AG10803 (cell line): Measurements from ENCODE around the gene MXI1.
"Not testable (repeated sequence)": the region's sequence is repeated elsewhere in the genome, so short reads cannot be mapped to it uniquely, and the experiment has no call there.

Experiments
- DNase-seq: peaks from one replicate; pipeline ENCODE4 v3.0.0; 2010; ENCODE audit warnings: low read depth
- H3K4me3 ChIP-seq: 2 replicates; pipeline ENCODE4 v1.5.1; 2011; ENCODE audit warnings: mild to moderate bottlenecking, low read length, control low read depth
- TF ChIP-seq, protein P1 (sequence below): conservative IDR thresholded peaks from 2 replicates; pipeline ENCODE4 v1.5.1; 2011; ENCODE audit warnings: mild to moderate bottlenecking, low read length, control low read depth, inconsistent platforms

The MXI1 gene

DNA sequence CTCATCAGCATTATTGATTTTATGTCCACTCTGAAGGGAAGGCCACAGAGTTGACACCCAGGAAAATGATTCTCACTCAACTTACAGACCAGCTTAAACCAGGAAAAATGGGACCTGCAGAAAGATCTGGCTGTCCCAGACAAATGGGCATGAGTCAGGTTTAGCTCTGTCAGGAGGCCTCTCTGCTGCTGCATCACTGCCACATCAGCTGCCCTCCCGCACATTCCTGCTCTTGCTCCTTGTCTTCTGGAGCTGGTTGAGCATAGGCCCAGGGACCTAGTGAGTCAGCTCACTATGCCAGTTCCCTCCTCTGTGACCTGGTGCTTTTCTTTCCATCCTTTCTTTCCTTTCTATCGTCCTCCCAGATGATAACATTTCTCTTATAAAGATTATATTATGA lies 116.1 kb downstream of the MXI1 start:
- peak; percentile 87 for DNase-seq
- TF ChIP-seq, protein P1, sequence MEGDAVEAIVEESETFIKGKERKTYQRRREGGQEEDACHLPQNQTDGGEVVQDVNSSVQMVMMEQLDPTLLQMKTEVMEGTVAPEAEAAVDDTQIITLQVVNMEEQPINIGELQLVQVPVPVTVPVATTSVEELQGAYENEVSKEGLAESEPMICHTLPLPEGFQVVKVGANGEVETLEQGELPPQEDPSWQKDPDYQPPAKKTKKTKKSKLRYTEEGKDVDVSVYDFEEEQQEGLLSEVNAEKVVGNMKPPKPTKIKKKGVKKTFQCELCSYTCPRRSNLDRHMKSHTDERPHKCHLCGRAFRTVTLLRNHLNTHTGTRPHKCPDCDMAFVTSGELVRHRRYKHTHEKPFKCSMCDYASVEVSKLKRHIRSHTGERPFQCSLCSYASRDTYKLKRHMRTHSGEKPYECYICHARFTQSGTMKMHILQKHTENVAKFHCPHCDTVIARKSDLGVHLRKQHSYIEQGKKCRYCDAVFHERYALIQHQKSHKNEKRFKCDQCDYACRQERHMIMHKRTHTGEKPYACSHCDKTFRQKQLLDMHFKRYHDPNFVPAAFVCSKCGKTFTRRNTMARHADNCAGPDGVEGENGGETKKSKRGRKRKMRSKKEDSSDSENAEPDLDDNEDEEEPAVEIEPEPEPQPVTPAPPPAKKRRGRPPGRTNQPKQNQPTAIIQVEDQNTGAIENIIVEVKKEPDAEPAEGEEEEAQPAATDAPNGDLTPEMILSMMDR = no peak
- H3K4me3 ChIP-seq = no peak overlapping the region

DNA sequence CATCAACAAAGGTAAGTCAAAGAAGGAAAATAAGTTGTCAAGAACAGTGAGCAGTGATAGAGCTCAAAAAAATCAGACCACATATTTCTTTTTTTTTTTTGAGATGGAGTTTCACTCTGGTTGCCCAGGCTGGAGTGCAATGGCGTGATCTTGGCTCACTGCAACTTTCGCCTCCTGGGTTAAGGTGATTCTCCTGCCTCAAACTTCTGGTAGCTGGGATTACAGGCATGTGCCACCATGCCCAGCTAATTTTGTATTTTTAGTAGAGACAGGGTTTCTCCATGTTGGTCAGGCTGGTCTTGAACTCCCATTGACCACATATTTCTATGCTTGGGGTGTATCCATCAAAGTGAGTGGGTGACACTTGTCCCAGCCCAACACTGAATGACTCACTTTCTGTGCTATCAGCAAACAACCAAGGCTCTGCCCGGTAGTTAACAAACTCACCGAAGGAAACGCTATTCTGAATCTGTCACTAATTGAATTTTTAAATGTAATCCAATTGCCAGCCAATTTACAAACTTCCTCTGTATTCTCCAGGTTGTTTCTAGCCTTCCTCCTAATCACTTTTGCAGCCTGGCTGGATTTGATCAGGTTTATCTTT lies 116.9 kb downstream of the MXI1 start:
- H3K4me3 ChIP-seq = no peak overlapping the region
- TF ChIP-seq, protein P1 = no peak
- no peak for DNase-seq

DNA sequence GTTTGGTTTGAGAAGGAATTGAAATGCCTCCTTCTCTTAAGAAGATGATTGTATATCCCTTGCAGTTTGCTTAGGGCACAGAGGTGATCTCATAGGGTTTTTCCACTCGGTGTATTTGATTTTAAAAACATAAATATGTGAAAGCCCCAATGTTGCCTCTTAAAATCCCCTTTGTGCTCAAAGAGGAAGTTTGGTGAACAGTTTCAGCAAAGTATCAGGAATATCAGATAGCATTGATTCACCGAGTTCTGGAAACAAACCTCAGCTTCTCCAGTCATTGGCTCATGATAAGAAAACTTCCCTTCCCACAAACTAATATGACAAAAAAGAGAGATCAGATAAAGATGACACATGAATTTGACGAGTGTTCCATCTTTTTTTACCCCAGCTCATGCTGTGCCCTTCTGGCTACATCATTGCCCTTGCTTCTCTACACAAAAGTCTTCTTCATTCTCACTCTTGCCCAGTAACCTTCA lies 117.4 kb downstream of the MXI1 start:
- TF ChIP-seq, protein P1 = no peak
- DNase-seq = no peak
- H3K4me3 ChIP-seq = no peak overlapping the region

DNA sequence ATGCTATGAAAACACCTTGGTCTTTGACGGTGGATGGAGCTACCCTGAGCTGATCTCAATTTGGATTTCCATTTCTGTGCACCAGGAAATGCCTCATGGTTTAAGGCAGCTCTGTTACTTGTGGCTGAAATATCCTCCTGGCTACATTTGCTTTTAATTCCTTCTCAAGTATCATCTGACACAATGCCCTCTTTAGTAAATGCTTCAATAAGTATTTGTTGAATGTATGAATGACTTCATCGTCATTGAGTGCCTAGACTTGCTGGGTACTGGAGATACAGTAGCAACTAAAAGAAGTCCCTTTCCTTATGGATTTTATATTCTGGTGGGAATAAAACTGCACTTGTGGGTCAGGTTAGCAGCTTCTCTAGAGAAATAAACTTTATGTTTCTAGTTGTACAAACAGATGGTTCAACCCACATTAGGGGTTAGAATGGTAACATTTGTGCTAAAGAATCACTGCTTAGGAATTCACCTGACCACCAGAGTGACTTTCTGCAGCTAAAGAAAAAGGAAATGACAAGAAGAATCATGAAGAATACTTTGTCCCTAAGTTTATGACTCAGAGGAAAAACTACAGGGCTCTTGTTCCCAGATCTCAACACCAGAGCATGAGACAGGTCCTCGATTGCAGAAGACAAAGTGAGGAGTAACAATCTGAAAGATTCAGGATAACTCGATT lies 119.1 kb downstream of the MXI1 start:
- H3K4me3 ChIP-seq = no peak overlapping the region
- DNase-seq = peak; percentile 87
- TF ChIP-seq, protein P1 = no peak

DNA sequence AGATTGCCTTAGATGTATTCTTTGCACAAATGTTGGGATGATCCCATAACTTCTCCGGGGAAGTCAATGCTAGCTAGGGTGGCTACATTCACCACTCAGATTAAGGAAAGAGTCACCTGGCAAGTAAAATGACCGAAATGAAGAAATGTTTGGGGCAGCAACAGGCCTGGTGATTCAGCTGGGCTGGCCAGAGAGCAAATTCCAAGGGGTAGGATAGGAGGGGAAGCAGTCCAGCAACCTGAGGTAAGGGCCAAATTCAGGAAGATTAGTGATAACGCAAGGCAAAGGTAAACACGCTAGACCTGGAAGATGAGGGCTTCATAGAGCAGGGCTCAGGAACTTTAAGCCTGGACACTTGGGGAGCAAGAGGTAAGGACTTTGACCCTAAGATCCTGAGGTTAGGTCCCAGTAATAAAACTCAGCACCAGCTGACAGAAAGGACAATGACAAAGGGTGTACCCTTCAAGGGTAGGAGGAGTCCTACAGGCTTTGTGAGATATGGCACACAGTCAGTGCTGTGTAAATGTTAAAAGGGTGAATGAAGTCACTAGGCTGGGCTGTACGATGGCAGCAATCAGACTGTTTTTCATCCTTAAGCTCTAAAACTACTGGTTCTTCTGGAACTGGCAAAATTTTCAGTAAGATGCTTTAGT lies 120.0 kb downstream of the MXI1 start:
- no peak overlapping the region for H3K4me3 ChIP-seq
- DNase-seq = no peak
- TF ChIP-seq, protein P1 = no peak

DNA sequence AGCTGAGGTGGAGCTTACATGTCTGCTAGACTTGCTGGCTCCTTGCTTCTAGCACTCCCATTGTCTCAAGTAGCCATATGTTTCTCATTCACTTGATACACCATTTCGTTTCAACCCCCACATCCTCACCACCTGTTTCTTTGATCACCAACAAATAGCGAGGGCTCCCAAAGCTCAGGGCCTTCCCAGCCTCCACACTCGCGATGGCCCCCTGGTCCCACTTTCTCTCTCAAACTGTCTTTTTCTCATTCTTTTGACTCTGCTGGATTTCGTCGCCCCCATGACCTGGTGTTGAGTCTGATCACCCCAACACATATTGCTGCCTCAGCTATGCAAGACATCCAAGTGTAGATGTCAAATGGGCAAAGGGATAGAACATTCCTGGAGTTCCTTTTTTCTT lies 123.3 kb downstream of the MXI1 start:
- no peak overlapping the region for H3K4me3 ChIP-seq
- no peak for DNase-seq
- TF ChIP-seq, protein P1 = no peak

DNA sequence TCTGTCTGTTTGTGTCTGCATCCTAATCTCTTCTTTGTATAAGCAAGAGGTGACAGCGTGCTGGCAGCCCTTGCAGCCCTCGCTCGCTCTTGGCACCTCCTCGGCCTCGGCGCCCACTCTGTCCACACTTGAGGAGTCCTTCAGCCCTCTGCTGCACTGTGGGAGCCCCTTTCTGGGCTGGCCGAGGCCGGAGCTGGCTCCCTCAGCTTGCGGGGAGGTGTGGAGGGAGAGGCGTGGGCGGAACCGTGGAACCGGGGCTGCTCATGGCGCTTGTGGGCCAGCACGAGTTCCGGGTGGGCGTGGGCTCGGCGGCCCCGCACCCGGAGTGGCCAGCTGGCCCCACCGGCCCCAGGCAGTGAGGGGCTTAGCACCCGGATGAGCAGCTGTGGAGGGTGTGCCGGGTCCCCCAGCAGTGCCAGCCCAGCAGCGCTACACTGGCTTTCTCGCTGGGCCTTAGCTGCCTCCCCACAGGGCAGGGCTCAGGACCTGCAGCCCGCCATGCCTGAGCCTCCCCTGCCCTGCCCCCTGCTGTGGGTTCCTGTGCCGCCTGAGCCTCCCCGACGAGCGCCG lies 123.9 kb downstream of the MXI1 start:
- H3K4me3 ChIP-seq, DNase-seq: not testable (repeated sequence)
